KMS-11 (cell line): ENCODE measurements around the gene PLD4.

Experiments used
- H2AFZ ChIP-seq: fragments of 200-600 bp; sonication (generic); 2 replicates; pipeline ENCODE4 v1.6.1; 2016; ENCODE audit warnings: antibody characterized with exemption, mixed run types, low read depth
- H3K27ac ChIP-seq: fragments of 200-600 bp; sonication (generic); 2 replicates; pipeline ENCODE4 v1.6.1; 2016; ENCODE audit warnings: mild to moderate bottlenecking, mixed run types
- H3K27me3 ChIP-seq: fragments of 200-600 bp; sonication (generic); 2 replicates; pipeline ENCODE4 v1.6.1; 2017; ENCODE audit warnings: mild to moderate bottlenecking, low read depth, mixed run types, moderate library complexity; ENCODE audit not compliant: insufficient read depth
- H3K36me3 ChIP-seq: fragments of 200-600 bp; sonication (generic); 2 replicates; pipeline ENCODE4 v1.6.1; 2017; ENCODE audit warnings: mild to moderate bottlenecking, mixed run types; ENCODE audit not compliant: insufficient read depth
- H3K4me1 ChIP-seq: fragments of 200-600 bp; sonication (generic); 2 replicates; pipeline ENCODE4 v1.6.1; 2016; ENCODE audit warnings: mild to moderate bottlenecking, low read depth, mixed run types; ENCODE audit not compliant: poor library complexity, severe bottlenecking
- H3K4me2 ChIP-seq: fragments of 200-600 bp; sonication (generic); 2 replicates; pipeline ENCODE4 v1.7.0; 2016; ENCODE audit warnings: mild to moderate bottlenecking, mixed run types
- H3K4me3 ChIP-seq: fragments of 200-600 bp; sonication (generic); IDR thresholded peaks from 2 replicates; pipeline ENCODE4 v1.6.1; 2017; ENCODE audit warnings: low read depth, low read length, mixed read lengths; ENCODE audit not compliant: insufficient read depth
- H3K79me2 ChIP-seq: fragments of 200-600 bp; sonication (generic); 2 replicates; pipeline ENCODE4 v1.6.1; 2016; ENCODE audit warnings: low read depth, mixed run types; ENCODE audit not compliant: insufficient read depth
- H3K9ac ChIP-seq: fragments of 200-600 bp; sonication (generic); 2 replicates; pipeline ENCODE4 v1.6.1; 2016; ENCODE audit warnings: mild to moderate bottlenecking, mixed run types
- H4K20me1 ChIP-seq: fragments of 200-600 bp; sonication (generic); 2 replicates; pipeline ENCODE4 v1.6.1; 2016; ENCODE audit warnings: mild to moderate bottlenecking, mixed run types; ENCODE audit not compliant: insufficient read depth
- TF ChIP-seq, protein P1 (sequence below): fragments of 200-600 bp; sonication (generic); conservative IDR thresholded peaks from 2 replicates; pipeline ENCODE4 v1.6.1; 2017; ENCODE audit warnings: low read depth, mild to moderate bottlenecking, antibody characterized with exemption, low read length, moderate library complexity, mixed read lengths

Gene PLD4

DNA sequence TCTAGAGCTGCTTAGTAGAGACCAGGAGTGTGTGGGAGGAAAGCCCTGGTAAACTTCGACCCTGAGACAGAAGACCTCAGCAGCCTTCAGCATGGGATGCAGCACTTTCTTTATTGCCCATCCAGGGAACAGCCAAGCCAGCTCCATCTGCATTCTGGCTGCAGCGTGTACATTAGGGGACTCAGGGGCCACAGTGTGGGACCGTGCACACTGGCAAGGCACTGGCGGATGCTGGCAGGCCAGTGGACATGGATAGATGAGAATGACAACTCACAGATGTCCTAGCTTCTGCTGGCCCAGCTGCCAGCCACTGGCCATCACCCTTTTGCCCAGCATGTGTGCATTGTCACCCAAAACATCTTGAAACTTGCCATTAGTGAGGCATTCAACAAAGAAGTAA is 12.5 kb downstream of the PLD4 start:
- no peak overlapping the region for H3K4me2 ChIP-seq
- H3K4me1 ChIP-seq, result no peaks in the 10 kb centered on the region
- peaks cover 12% of the 10 kb centered on the region; the same call in 1 of the 2 replicates for H3K27me3 ChIP-seq
- no peaks in the 10 kb centered on the region for H4K20me1 ChIP-seq
- H3K27ac ChIP-seq, result no peak overlapping the region
- no peaks in the 10 kb centered on the region for H3K79me2 ChIP-seq
- H3K9ac ChIP-seq, result no peak overlapping the region
- no peak overlapping the region for H2AFZ ChIP-seq
- TF ChIP-seq, protein P1, sequence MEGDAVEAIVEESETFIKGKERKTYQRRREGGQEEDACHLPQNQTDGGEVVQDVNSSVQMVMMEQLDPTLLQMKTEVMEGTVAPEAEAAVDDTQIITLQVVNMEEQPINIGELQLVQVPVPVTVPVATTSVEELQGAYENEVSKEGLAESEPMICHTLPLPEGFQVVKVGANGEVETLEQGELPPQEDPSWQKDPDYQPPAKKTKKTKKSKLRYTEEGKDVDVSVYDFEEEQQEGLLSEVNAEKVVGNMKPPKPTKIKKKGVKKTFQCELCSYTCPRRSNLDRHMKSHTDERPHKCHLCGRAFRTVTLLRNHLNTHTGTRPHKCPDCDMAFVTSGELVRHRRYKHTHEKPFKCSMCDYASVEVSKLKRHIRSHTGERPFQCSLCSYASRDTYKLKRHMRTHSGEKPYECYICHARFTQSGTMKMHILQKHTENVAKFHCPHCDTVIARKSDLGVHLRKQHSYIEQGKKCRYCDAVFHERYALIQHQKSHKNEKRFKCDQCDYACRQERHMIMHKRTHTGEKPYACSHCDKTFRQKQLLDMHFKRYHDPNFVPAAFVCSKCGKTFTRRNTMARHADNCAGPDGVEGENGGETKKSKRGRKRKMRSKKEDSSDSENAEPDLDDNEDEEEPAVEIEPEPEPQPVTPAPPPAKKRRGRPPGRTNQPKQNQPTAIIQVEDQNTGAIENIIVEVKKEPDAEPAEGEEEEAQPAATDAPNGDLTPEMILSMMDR, result no peak
- no peaks in the 10 kb centered on the region for H3K36me3 ChIP-seq
- H3K4me3 ChIP-seq, result no peak overlapping the region

DNA sequence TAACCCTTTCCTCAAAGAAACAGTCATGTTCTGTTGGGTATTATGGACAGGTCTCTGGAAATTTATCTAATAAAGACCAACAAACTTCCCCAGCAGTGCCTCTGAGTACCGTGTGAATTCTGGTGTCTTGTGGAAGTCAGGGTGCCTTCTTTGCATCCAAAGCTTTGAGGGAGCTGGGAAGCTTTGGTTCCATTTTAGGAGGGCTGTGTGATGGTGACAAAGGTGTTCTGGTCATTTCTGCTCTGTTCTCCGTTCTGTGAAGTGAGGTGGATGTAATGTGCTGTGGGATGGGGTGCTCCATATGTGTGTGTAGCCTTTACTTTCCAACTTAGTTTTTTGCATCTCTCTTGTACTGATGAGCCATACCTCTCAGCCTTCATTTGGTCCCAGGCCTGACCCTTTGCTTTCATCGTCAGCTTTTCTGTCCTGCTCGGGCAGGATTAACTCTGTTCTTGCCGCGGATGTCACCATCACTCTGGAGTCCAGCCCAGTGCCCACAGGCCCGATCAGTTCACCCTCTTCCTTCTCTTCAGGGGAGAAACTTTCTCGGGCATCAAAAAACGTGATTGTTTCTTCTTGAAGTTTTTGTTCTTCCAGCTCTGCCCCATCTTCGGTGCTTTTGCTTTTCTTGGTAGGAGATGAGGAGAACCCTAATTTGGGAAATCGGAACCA is 13.2 kb downstream of the PLD4 start:
- no peak overlapping the region for H3K4me3 ChIP-seq
- no peaks in the 10 kb centered on the region for H3K79me2 ChIP-seq
- H3K9ac ChIP-seq, result no peak overlapping the region
- H3K27ac ChIP-seq, result no peak overlapping the region
- no peak overlapping the region for H2AFZ ChIP-seq
- no peaks in the 10 kb centered on the region for H3K4me1 ChIP-seq
- peaks cover 12% of the 10 kb centered on the region; the same call in 1 of the 2 replicates for H3K27me3 ChIP-seq
- no peak overlapping the region for H3K4me2 ChIP-seq
- no peaks in the 10 kb centered on the region for H3K36me3 ChIP-seq
- TF ChIP-seq, protein P1, result no peak
- no peaks in the 10 kb centered on the region for H4K20me1 ChIP-seq

DNA sequence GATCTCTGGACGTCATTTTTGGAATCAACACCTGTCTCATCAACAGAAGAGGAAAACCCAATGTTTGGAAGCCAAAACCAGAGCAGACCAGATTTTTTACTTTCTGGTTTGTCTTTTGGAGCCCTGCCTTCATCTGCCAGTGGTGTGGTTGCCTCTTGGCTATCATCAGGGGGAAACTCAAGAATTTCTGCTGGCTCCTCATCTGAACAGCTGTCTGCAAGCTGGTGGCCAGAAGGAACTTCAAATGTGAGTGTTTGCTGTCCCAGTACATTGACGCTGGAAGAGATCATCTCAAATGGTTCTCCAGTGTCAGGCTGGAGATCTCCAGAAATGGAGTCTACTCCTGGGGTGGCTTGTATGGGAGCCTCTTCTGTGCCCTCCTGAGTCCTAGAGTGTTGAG is 13.8 kb downstream of the PLD4 start:
- Histone ChIP-seq H3K27ac (no peak overlapping the region), H2AFZ (no peak overlapping the region), H3K4me3 (no peak overlapping the region), H3K9ac (no peak overlapping the region), H3K79me2 (no peaks in the 10 kb centered on the region), H3K27me3 (peaks cover 12% of the 10 kb centered on the region; the same call in 1 of the 2 replicates), H4K20me1 (no peaks in the 10 kb centered on the region), H3K4me1 (no peaks in the 10 kb centered on the region), H3K4me2 (no peak overlapping the region), H3K36me3 (no peaks in the 10 kb centered on the region)
- TF ChIP-seq, protein P1, result no peak

DNA sequence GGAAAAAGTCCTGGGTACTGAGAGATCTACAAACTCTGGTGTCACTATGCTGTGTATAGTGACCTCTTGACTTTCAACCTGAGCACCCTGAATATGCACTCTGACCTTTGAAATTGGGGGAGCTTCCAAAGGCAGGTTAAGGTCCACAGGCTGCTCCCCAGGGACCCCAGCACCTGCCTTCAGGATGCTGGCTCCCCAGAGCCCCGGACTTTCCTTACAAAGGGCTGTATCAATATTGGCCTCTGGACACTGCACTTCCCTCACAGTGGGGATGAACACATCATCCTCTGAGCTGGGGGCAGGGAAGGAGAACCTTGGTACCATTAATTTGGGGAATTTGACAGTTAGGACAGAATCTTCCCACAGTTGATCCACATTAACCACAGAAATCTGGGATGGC is 14.3 kb downstream of the PLD4 start:
- H4K20me1 ChIP-seq, result no peaks in the 10 kb centered on the region
- no peak overlapping the region for H3K27ac ChIP-seq
- no peaks in the 10 kb centered on the region for H3K79me2 ChIP-seq
- no peak overlapping the region for H3K4me2 ChIP-seq
- no peaks in the 10 kb centered on the region for H3K36me3 ChIP-seq
- TF ChIP-seq, protein P1, result no peak
- no peak overlapping the region for H2AFZ ChIP-seq
- no peak overlapping the region for H3K9ac ChIP-seq
- no peak overlapping the region for H3K4me3 ChIP-seq
- H3K4me1 ChIP-seq, result no peaks in the 10 kb centered on the region
- H3K27me3 ChIP-seq, result peaks cover 12% of the 10 kb centered on the region; the same call in 1 of the 2 replicates
